BLaER1 (cell line): ENCODE results near the gene OR10W1.

Source experiments
- H3K27ac ChIP-seq: shearing (Covaris generic); formaldehyde crosslinking; 2 replicates; pipeline ENCODE4 v1.8.1; 2022
- H3K27me3 ChIP-seq: shearing (Covaris generic); formaldehyde crosslinking; 2 replicates; pipeline ENCODE4 v1.8.1; 2022
- H3K36me3 ChIP-seq: shearing (Covaris generic); formaldehyde crosslinking; 2 replicates; pipeline ENCODE4 v1.8.1; 2022
- H3K4me1 ChIP-seq: shearing (Covaris generic); formaldehyde crosslinking; 2 replicates; pipeline ENCODE4 v1.8.1; 2022
- H3K4me2 ChIP-seq: shearing (Covaris generic); formaldehyde crosslinking; 2 replicates; pipeline ENCODE4 v1.8.1; 2022
- H3K4me3 ChIP-seq: shearing (Covaris generic); formaldehyde crosslinking; 2 replicates; pipeline ENCODE4 v1.8.1; 2022
- H3K9ac ChIP-seq: shearing (Covaris generic); formaldehyde crosslinking; 2 replicates; pipeline ENCODE4 v1.8.1; 2022
- H3K9me3 ChIP-seq: shearing (Covaris generic); formaldehyde crosslinking; 2 replicates; pipeline ENCODE4 v1.8.1; 2022
- H4K20me1 ChIP-seq: shearing (Covaris generic); formaldehyde crosslinking; 2 replicates; pipeline ENCODE4 v1.8.1; 2022
- Cebpa-rat ChIP-seq: shearing (Covaris generic); IDR thresholded peaks from 2 replicates; pipeline ENCODE4 v1.8.1; 2022

Gene OR10W1

DNA sequence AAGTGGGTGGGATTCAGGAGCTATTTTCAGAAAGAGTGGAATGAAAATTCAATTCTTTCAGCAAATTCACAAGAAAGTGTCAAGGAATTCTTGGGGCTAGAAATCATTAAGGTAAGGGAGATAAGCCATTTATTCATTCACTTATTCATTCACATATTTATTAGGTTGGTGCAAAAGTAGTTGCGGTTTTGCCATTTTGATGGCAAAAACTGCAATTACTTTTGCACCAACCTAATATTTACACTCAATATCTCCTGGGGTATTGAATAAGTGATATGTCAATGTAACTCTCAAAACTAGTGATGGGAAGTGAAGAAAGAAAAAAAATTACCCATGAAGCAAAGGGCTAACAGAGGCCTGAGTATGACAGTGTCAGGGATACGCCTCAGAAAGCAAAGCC is at the start of gene OR10W1:
Gene OR10W1, minus strand, starts transcription at position 119 of the 400 bp plus-strand sequence. CDS start 402 bp downstream, outside the sequence.
- H3K4me1 ChIP-seq = no peaks in the 10 kb centered on the region
- no peak within 1 kb of the TSS for H3K9ac ChIP-seq
- no peaks in the 10 kb centered on the region for H4K20me1 ChIP-seq
- H3K36me3 ChIP-seq = no peaks in the 10 kb centered on the region
- no peak within 1 kb of the TSS for H3K4me3 ChIP-seq
- H3K4me2 ChIP-seq = no peak within 1 kb of the TSS
- H3K27me3 ChIP-seq = no peaks in the 10 kb centered on the region
- H3K27ac ChIP-seq = no peak within 1 kb of the TSS
- H3K9me3 ChIP-seq = no peaks in the 10 kb centered on the region
- TF ChIP-seq Cebpa-rat = no peak

- H3K4me1 ChIP-seq = no peaks in the 10 kb centered on the region
- H3K27me3 ChIP-seq = no peaks in the 10 kb centered on the region
- no peaks in the 10 kb centered on the region for H3K36me3 ChIP-seq
- no peak overlapping the region for H3K27ac ChIP-seq
- no peaks in the 10 kb centered on the region for H4K20me1 ChIP-seq
- peaks cover 7% of the 10 kb centered on the region for H3K9me3 ChIP-seq
- H3K4me3 ChIP-seq = no peak overlapping the region
- H3K9ac ChIP-seq = no peak overlapping the region
- TF ChIP-seq Cebpa-rat = no peak
- H3K4me2 ChIP-seq = no peak overlapping the region
Observed at GRCh38 chr11:58316142-58316541, 48.1 kb upstream of the OR10W1 start.

- H3K9ac ChIP-seq = no peak overlapping the region
- no peak for TF ChIP-seq Cebpa-rat
- no peaks in the 10 kb centered on the region for H3K9me3 ChIP-seq
- no peaks in the 10 kb centered on the region for H3K27me3 ChIP-seq
- no peaks in the 10 kb centered on the region for H4K20me1 ChIP-seq
- no peak overlapping the region for H3K27ac ChIP-seq
- H3K36me3 ChIP-seq = no peaks in the 10 kb centered on the region
- H3K4me1 ChIP-seq = no peaks in the 10 kb centered on the region
- H3K4me2 ChIP-seq = no peak overlapping the region
- no peak overlapping the region for H3K4me3 ChIP-seq
Observed at GRCh38 chr11:58301576-58301975, 33.5 kb upstream of the OR10W1 start.

DNA sequence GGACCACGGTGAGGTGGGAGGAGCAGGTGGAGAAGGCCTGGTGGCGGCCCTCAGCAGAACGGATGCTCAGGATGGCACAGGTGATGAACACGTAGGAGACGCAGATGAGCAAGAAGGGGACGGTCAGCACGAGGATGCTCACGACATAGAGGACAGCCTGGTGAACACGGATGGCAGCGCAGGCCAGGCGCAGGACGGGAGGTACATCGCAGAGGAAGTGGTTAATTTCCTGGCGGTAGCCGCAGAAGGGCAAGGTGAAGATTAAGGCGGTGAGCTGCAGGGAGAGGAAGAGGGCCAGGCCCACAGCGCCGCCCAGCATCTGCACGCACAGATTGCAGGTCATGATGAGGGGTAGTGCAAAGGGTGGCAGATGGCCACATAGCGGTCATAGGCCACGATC is 24.0 kb upstream of the OR10W1 start:
- Histone ChIP-seq H3K27ac (no peak overlapping the region), H3K4me3 (no peak overlapping the region), H4K20me1 (no peaks in the 10 kb centered on the region), H3K9me3 (no peaks in the 10 kb centered on the region), H3K4me2 (no peak overlapping the region), H3K36me3 (no peaks in the 10 kb centered on the region), H3K27me3 (no peaks in the 10 kb centered on the region), H3K9ac (no peak overlapping the region), H3K4me1 (no peaks in the 10 kb centered on the region)
- no peak for TF ChIP-seq Cebpa-rat

GRCh38 chr11:58289266-58289665 is 21.2 kb upstream of the OR10W1 start:
- Histone ChIP-seq H3K4me1 (no peaks in the 10 kb centered on the region), H3K9ac (no peak overlapping the region), H3K4me3 (no peak overlapping the region), H3K27me3 (no peaks in the 10 kb centered on the region), H3K4me2 (no peak overlapping the region), H3K36me3 (no peaks in the 10 kb centered on the region), H3K27ac (no peak overlapping the region), H4K20me1 (no peaks in the 10 kb centered on the region), H3K9me3 (no peaks in the 10 kb centered on the region)
- no peak for TF ChIP-seq Cebpa-rat

GRCh38 chr11:58286249-58286648 is 18.2 kb upstream of the OR10W1 start:
- Histone ChIP-seq H3K27me3 (no peaks in the 10 kb centered on the region), H4K20me1 (no peaks in the 10 kb centered on the region), H3K36me3 (no peaks in the 10 kb centered on the region), H3K27ac (no peak overlapping the region), H3K9me3 (no peaks in the 10 kb centered on the region), H3K4me1 (no peaks in the 10 kb centered on the region), H3K4me3 (no peak overlapping the region), H3K9ac (no peak overlapping the region), H3K4me2 (no peak overlapping the region)
- TF ChIP-seq Cebpa-rat = no peak

DNA sequence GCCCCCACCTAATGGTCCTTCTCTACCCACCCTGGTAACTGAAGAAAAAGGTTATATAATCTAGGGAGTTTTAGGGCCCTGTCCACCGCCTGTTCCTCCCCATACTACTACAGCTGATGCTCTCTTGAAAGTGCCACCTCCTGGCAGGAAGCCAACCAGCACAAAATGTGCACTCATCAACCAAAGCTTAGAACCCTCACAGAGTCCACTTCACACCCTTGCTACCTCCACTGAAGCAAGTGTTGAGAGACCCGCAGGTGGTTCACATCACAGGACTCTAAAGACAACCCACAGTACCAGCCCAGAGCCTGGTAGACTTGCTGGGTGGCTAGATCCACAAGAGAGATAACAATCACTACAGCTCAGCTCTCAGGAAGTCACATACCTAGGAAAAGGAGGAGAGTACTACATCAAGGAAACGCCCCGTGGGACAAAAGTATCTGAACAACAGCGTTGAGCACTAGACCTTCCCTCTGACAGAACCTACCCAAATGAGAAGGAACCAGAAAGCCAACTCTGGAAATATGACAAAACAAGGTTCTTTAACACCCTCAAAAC is 17.5 kb upstream of the OR10W1 start:
- no peaks in the 10 kb centered on the region for H3K36me3 ChIP-seq
- TF ChIP-seq Cebpa-rat = no peak
- H4K20me1 ChIP-seq = no peaks in the 10 kb centered on the region
- H3K4me2 ChIP-seq = no peak overlapping the region
- H3K27ac ChIP-seq = no peak overlapping the region
- no peaks in the 10 kb centered on the region for H3K27me3 ChIP-seq
- no peak overlapping the region for H3K4me3 ChIP-seq
- no peaks in the 10 kb centered on the region for H3K4me1 ChIP-seq
- H3K9ac ChIP-seq = no peak overlapping the region
- H3K9me3 ChIP-seq = no peaks in the 10 kb centered on the region

GRCh38 chr11:58276151-58276550 is 8.1 kb upstream of the OR10W1 start:
- H3K27ac ChIP-seq = no peak overlapping the region
- no peaks in the 10 kb centered on the region for H3K36me3 ChIP-seq
- H4K20me1 ChIP-seq = no peaks in the 10 kb centered on the region
- H3K9ac ChIP-seq = no peak overlapping the region
- H3K27me3 ChIP-seq = no peaks in the 10 kb centered on the region
- H3K4me2 ChIP-seq = no peak overlapping the region
- no peak for TF ChIP-seq Cebpa-rat
- H3K4me3 ChIP-seq = no peak overlapping the region
- H3K4me1 ChIP-seq = no peaks in the 10 kb centered on the region
- H3K9me3 ChIP-seq = no peaks in the 10 kb centered on the region

DNA sequence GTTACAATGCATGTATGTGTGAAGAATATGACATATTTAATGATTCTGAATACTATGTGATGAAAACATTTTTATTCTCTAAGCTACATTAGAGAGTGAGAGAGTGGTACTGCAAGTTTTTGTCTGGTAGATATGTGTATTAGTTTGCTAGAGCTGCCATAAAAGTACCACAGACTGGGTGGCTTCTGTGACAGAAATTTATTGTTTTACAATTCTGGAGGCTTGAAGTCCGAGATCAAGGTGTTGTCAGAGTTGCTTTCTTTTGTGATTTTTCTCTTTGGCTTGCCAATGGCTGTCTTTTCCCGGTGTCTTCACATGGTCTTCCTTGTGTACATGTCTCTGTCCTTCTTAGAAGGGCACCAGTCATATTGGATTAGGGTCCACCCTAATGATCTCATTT is 6.9 kb upstream of the OR10W1 start:
- no peak for TF ChIP-seq Cebpa-rat
- no peaks in the 10 kb centered on the region for H4K20me1 ChIP-seq
- no peaks in the 10 kb centered on the region for H3K36me3 ChIP-seq
- no peaks in the 10 kb centered on the region for H3K9me3 ChIP-seq
- H3K4me2 ChIP-seq = no peak overlapping the region
- no peak overlapping the region for H3K9ac ChIP-seq
- no peak overlapping the region for H3K27ac ChIP-seq
- no peaks in the 10 kb centered on the region for H3K4me1 ChIP-seq
- H3K4me3 ChIP-seq = no peak overlapping the region
- H3K27me3 ChIP-seq = no peaks in the 10 kb centered on the region

DNA sequence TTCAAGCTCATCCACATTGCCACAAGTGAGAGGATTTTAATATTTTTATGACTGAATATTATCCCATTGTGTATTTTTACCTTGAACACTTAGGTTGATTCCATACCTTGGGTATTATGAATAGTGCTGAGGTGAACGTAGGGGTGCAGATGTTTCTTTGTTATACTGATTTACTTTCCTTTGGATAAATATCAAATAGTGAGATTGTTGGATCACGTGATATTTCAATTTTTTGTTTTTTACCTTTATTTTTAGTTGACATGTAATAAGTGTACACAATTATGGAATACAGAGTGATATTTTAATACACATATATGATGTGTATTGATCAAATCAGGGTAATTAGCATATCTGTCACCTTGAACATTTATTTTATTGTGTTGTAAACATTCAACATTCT is 8.1 kb downstream of the OR10W1 start:
- Histone ChIP-seq H3K4me2 (no peak overlapping the region), H3K9me3 (no peaks in the 10 kb centered on the region), H3K36me3 (no peaks in the 10 kb centered on the region), H3K27me3 (no peaks in the 10 kb centered on the region), H3K9ac (no peak overlapping the region), H3K4me3 (no peak overlapping the region), H3K4me1 (no peaks in the 10 kb centered on the region), H4K20me1 (no peaks in the 10 kb centered on the region), H3K27ac (no peak overlapping the region)
- TF ChIP-seq Cebpa-rat = no peak

DNA sequence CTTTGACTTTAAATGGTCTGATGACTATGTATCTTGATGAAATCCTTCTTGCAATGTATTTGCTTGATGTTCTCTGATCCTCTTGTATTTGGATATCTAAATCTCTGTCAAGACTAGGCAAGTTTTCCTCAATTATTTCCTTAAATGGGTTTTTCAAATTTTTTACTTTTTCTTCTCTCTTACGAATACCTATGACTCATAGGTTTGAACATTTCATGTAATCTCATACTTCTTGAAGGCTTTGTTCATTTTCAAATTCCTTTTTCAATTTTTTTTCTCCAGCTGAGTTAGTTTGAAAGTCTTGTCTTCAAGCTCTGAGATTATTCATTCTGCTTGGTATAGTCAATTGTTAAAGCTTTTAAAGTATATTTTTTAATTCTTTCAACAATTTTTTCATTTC is 13.1 kb downstream of the OR10W1 start:
- Histone ChIP-seq H3K27ac (no peak overlapping the region), H3K4me2 (no peak overlapping the region), H4K20me1 (no peaks in the 10 kb centered on the region), H3K36me3 (no peaks in the 10 kb centered on the region), H3K4me3 (no peak overlapping the region), H3K9ac (no peak overlapping the region), H3K27me3 (no peaks in the 10 kb centered on the region), H3K4me1 (no peaks in the 10 kb centered on the region), H3K9me3 (no peaks in the 10 kb centered on the region)
- no peak for TF ChIP-seq Cebpa-rat
